HG02571 (cell line): ENCODE measurements around the gene CTNND1.
"Not testable (repeated sequence)": the region's sequence is repeated elsewhere in the genome, so short reads cannot be mapped to it uniquely, and the experiment has no call there.

Source experiments
- ATAC-seq: cut with Tn5 transposase; IDR thresholded peaks from one replicate; pipeline ENCODE4 v1.9.1; 2021; ENCODE audit warnings: mild to moderate bottlenecking, moderate library complexity; ENCODE audit not compliant: unreplicated experiment

Gene CTNND1, protein sequence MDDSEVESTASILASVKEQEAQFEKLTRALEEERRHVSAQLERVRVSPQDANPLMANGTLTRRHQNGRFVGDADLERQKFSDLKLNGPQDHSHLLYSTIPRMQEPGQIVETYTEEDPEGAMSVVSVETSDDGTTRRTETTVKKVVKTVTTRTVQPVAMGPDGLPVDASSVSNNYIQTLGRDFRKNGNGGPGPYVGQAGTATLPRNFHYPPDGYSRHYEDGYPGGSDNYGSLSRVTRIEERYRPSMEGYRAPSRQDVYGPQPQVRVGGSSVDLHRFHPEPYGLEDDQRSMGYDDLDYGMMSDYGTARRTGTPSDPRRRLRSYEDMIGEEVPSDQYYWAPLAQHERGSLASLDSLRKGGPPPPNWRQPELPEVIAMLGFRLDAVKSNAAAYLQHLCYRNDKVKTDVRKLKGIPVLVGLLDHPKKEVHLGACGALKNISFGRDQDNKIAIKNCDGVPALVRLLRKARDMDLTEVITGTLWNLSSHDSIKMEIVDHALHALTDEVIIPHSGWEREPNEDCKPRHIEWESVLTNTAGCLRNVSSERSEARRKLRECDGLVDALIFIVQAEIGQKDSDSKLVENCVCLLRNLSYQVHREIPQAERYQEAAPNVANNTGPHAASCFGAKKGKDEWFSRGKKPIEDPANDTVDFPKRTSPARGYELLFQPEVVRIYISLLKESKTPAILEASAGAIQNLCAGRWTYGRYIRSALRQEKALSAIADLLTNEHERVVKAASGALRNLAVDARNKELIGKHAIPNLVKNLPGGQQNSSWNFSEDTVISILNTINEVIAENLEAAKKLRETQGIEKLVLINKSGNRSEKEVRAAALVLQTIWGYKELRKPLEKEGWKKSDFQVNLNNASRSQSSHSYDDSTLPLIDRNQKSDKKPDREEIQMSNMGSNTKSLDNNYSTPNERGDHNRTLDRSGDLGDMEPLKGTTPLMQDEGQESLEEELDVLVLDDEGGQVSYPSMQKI

DNA sequence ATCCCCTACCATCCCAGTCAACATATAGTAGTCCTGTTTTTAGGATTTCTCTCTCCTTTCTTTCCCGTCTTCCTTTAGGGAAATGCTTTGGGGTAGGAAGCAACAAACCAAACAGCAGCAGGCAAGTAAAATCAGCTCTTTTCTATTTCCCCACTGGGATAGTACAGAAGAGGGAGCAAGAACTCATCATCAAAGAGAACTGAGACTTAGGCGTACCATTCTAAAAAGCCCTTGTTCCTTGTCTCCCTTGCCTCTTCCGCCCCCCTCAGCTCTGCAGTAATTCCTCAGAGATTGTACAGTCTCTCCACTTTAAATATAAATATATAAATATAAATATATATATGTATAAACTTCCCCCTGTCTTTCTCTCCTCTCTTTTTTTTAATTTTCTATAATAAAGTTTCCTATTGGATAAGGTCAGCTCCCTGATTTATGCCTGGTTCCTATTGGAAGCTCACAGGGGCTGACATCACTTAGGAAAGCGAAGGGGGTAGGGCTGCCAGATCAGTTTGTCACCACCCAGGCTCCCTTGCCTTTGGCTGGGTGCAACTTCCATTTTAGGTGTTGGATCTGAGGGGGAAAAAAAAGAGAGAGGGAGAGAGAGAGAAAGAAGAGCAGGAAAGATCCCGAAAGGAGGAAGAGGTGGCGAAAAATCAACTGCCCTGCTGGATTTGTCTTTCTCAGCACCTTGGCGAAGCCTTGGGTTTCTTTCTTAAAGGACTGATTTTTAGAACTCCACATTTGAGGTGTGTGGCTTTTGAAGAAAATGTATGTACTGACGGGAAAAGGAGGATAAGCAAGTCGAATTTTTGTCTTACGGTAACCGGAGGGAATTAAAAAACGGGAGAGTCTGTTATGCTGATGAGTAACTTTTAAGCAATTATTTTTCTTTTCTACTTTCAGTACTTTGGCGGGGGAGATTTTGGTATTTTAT lies at the start of gene CTNND1:
Gene CTNND1, plus strand, starts transcription at position 502 of the 934 bp plus-strand sequence. CDS start 29,677 bp downstream, outside the sequence.
- ATAC-seq: peak; percentile 93

DNA sequence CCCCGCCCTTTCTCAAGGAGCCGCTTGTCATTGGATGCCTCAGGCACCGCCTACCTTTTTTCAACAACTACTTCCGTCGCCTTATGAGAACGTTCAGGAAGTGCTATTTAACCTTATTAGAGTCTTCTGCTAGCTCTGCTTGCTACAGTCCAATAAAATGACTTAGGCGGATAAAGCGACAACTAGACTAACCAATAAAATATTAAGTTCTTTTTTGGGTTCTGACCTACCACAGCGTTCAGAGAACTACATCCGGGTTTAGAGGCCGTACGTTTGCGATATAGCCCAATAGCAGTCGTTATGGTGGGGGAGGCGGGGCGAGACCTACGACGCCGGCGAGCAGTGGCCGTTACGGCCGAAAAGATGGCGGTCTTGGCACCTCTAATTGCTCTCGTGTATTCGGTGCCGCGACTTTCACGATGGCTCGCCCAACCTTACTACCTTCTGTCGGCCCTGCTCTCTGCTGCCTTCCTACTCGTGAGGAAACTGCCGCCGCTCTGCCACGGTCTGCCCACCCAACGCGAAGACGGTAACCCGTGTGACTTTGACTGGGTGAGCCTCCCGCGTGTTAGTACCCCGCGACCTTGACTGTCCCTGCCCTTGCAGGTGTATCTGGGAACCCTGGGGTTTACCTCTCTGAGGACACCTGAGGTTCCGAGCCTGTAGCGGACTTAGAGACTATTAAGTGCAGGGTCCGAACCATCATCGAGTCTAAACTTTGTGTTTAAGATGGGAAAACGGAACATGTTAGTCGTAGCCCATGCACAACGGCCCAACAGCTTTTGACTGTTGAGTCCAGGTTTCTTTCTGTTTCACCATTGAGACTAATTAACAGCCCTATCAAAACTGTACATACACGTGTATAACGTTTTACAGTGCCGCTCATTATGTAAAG lies 49.1 kb upstream of the CTNND1 start, which contains the start of gene TMX2:
Gene TMX2, plus strand, starts transcription at position 338 of the 895 bp plus-strand sequence. Its CDS starts 26 bp downstream, at position 364.
- peak; percentile 93 for ATAC-seq

DNA sequence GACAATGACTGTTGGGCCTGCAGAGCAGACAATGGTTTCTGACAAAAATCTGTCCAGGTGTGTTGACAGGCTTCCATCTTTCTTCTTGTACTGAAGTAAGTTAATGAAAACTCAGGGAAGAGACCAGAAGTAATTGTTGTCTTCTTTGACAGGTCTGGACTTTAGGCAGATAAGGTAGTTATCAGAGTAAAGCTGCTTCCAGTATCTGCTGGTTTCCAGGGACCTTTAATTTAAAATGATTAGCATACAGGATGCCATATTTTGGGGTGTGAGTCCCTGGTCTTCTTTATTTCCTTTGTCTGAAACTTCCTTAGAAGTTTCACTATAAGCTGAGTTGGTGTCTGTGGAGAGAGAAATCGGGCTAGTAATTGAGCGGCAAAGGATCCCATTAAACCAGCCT lies 47.8 kb upstream of the CTNND1 start:
- ATAC-seq: no peak

DNA sequence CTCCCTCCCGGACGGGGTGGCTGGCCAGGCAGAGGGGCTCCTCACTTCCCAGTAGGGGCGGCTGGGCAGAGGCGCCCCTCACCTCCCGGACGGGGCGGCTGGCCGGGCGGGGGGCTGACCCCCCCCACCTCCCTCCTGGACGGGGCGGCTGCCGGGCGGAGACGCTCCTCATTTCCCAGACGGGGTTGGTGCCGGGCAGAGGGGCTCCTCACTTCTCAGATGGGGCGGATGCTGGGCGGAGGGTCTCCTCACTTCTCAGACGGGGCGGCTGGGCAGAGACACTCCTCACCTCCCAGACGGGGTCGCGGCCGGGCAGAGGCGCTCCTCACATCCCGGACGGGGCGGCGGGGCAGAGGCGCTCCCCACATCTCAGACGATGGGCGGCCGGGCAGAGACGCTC lies 44.9 kb upstream of the CTNND1 start:
- ATAC-seq: not testable (repeated sequence)

DNA sequence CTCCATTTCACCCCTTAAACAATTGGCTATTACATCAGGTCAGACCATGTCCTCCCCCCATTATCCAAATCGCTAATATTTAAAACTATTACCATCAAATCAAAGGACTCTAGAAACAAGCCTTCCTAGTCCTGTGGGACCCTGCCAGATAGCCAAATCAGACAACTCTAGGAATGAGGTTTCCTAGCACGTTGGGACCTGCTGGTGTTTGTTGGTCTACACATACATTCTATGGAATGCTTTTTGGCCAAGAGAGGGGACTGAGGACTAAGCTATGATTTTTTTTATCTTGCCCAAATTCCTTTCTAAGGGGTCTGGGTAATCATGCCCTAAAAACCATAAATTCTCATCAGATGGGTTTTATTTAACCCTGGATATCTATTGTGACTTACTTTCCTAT lies 34.4 kb upstream of the CTNND1 start:
- no peak for ATAC-seq

DNA sequence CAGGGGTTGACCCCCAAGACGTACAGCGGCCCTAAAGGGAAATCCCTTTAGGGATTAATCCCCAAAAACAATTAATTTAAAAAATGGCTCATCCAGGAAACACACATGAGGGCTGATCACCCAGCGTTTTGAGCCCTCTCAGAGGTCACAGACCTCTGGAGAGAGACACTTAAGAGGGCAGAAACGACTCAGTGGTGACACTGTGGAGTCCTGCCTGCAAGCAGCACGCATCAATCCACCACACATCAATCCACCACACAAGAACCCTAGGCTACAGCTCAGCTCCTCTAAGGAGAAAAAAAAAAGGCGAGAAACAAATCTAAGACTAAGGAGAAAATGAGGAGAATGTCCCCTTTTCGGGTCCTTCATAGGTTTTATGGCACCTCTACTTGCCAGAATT lies 32.8 kb upstream of the CTNND1 start:
- ATAC-seq: no peak

DNA sequence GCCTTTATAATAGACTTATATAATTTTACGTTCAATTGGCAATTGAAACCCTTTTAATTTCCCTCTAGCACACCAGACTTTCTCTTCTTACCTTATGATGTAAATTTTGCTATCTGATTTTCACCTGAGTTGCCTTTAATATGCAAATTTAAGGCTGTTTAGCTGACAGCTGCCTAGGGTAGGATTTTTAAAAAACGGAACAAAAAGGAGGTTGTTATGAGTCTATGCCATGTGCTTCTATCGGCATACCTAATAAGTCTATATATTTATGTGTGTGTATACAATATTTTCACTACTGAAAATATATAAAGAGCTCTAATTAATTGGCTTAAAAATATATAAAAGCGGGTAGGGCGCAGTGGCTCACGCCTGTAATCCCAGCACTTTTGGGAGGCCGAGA lies 32.1 kb upstream of the CTNND1 start:
- no peak for ATAC-seq

DNA sequence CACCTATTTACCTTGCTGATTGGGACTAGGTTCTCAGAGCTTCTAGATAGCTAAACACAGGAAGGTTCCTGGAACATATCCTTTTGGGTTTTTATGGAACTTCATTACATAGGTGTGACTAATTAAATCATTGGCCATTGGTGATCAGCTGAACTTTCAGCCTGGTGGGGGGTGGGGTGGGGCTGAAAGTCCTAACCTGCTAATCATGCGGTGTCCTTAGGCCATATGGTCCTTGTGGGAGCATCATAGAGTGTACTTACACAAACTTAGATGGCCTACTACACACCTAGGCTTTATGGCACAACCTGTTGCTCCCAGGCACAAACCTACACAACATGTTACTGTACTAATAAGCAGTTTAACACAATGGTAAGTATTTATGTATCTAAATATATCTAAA lies 28.9 kb upstream of the CTNND1 start:
- ATAC-seq: no peak

DNA sequence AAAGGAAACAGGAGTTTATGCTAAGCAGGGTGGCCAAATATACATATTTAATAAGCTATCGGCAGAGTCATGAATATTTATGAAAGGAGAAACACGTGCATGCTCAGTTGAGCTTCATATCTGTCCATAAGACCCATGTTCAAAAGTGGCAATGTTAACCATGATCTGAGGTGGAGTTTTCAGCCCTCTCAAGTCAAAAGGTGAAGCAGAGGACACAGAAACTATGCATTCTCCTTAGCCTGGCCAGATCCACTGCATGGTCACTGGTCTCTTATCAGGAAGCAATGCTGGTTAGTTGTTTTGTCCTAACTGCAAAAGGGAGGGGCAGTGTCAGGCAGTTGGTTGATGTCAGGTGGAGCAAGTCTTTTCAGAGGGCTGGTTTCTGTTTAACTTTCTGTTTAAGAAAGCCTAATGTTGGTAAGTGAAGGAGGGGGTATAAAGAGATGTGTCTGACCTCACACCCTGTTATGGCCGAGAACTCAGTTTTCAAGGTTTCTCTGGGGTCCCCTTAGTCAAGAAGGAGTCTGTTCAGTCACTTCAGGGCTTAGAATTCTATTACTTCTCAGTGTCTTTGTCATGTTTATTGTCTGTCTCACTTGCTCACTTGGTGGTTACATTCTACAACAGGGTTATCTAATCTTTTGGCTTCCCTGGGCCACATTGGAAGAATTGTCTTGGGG lies 25.8 kb upstream of the CTNND1 start:
- ATAC-seq: no peak

DNA sequence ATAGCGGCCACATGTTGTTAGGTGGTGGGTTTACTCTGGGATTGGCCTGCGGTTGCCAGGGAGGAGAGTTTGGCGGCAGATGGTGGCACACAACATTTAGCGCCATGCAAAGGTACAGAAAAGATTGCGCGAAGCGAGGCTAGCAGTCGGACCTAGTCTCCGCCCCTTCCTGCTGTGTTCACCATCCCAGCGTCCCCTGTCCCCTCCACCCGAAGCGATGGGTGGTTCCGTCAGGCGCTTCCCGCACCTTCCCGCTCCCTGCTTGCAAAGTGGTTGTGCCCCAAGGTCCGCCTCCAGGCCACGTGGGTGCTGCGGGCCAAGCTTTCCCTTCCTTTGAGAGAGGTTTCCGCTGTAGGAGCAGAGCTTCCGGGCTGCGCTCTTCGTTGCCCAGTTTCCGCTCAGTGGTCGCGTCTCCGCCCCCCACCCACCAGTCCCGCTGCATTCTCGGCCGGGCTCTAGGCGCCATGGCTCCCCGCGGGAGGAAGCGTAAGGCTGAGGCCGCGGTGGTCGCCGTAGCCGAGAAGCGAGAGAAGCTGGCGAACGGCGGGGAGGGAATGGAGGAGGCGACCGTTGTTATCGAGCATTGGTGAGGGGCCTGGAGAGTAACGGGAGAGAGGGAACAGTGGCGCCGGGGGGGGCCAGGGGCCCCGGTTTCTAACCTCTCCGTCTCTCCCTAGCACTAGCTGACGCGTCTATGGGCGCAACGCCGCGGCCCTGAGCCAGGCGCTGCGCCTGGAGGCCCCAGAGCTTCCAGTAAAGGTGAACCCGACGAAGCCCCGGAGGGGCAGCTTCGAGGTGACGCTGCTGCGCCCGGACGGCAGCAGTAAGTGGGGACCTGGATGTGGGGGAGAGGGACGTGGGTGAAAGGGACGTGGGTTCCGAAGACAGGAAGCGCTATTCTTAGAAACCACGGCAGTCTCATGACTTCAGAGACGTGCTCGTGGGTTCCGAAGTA lies 20.2 kb upstream of the CTNND1 start, which contains the start of gene SELENOH:
Gene SELENOH, plus strand, starts transcription at position 360 of the 955 bp plus-strand sequence. Its CDS starts 105 bp downstream, at position 465.
- peak; percentile 86 for ATAC-seq

DNA sequence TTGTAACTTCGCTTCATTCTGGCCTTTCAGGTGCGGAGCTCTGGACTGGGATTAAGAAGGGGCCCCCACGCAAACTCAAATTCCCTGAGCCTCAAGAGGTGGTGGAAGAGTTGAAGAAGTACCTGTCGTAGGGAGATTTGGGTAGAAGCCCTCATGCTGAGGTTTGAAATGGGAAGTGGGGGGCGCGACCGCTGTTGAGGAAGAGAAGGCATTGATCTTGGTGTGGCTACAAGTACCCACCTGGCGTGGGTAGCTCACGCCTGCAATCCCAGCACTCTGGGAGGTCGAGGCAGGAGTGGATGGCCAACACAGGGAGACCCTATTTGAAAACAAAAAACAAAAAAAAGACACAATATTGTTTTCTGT lies 19.5 kb upstream of the CTNND1 start:
- no peak for ATAC-seq

DNA sequence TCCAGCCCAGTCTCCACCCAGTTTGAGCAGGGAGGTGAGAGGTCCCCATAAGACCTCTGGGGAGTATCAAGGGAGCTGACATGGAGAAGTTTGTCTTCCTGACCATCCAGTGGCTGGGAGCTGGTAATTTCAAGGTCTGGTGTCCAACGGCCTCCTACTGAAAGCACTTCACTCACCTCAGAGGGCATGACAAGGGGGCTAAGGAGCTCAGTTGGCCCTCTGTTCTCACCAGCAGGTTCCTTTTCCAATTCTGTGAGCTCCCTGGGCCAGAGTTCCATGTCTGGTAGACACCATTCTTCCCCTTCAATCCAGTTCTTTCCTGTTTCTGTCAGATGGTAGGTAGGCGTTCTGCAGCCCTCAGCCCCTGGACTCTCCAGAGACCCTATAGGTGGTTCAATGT lies 17.2 kb upstream of the CTNND1 start:
- ATAC-seq: no peak

DNA sequence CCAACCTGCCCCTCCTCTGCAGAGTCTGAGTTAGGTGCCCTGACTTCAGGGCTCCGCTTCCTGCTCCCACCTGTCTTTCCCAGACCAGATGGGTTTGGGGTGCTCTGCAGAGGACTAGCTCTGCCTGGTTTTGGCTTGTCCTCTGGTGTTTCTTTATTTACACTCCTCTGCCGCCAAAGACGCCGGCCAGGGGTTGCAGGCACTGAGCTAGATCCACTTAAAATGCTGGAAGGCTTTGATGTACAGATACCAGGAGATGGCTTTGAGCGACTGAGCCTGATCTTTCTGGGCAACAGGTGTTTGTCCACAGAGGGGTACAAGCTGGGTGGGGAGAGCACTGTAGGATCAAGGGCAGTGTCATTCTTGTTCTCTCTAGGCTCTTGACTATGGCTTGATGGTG lies 16.4 kb upstream of the CTNND1 start:
- ATAC-seq: no peak

DNA sequence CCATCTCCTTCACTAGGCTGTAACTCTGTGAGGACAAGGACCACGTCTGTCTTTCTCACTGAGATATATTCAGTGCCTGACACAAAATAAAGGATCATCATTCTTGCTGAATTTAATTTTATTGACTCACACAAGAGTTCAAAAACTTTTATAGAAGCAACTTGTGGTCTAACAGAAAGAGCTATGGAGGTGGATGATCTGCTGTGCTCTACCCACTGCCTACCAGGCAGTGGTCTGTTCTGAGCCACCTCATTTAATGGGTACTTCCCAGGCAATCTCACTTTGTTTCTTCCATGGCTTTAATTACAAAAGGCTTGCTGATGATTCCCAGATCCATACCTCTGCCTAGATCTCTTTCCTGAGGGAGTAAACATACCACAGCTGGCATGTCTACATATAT lies 14.7 kb upstream of the CTNND1 start:
- no peak for ATAC-seq

DNA sequence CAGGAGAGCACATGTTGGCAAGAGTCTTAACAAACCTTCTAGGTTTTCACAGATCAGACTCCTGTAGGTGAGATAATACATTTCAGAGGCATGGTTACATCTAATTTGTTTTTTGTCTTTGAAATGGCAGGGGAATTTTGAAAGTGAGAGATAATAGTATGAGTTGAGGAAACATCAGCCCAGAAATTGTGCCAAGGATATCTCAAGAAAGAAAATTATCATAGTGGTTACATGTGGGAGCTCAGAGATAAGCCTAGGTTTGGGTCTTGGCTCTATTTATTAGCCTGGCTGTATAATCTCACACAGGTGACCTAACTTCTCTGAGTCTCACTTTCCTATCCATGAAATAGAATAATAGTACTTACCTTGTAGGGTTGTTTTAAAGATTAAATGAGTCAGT lies 10.4 kb upstream of the CTNND1 start:
- no peak for ATAC-seq

DNA sequence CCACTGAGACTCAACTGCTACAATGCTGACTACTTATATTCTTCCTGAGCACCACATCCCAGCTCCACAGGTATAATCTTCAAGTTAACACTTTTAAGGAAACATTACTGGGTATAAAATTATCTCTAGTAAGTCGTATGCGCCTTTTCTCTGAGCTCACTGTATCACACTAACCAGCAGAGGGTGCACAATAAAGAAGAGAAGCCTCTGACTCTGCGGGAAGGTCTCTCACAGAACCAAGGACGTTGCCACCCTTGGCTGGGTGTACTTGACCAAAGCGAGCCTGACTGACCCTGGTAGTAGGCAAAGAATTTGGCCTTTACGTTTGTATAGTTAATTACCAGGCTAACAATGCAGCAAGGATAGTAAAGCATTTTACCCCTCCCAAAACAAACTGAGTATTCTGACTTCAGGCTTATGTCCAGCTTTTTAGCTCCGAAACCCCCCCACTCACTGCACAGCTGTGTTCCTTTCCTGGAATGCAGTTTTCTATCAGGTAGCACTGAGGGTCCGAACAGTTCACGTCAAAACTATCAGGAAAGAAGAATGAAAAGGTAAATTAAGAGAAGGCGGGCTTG lies 9.8 kb upstream of the CTNND1 start, which contains the start of gene BTBD18:
Gene BTBD18, minus strand, starts transcription at position 144 of the 578 bp plus-strand sequence. CDS start 631 bp downstream, outside the sequence.
- no peak for ATAC-seq

DNA sequence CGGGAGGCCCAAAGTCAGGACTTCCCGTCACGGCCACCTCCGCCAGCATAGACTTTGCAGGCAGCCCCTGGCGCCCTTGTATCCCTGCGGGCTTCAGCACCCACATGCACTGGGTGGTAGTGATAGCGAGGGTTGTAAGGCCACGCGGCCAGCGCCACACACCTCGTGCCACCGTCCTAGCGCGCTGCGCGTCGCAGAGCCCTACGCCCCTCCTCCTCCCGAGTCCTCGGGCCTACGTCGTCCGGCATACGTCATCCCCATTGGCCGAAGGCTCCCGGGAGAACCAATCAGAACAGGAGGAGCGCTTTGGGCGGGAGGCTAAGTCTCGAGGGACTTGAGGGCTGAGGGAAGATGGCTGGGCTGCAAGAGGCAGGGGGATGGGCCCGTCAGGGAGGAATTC lies 8.6 kb upstream of the CTNND1 start:
- ATAC-seq: no peak
